ENCODE measurements around the gene PWP1. TPM values are rescaled to one million over a fixed set of nuclear protein-coding genes. Genes with fewer than 3 reads are reported as not detected.

The PWP1 gene
- total RNA-seq, 4 donors from 2014 or later, result 47.2 to 84.9 (median 49.9) TPM

DNA sequence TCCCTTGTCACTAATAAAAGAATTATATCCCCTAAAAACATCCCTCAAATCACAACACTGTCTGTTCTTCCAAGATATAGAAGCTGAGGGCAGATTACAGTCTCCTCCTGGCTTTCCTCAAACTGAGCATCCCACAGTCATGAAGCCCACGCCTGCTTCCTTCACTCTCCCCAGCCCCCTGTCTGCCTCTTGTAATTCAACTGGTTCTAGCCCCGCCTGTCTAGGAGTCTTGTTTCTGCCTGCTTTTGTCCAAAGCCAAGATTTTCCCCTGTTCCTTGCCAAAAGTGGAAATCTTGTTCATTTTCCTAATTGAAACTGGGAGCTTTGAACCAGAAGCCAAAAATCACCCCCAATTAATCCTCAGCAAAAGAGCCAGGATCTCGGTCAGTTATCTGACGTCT is 35.9 kb upstream of the PWP1 start:
- 19 to 27% methylated on average over 4 of the region's 4 CpGs for WGBS, 2 donors
- no peak overlapping the region for H3K4me3 ChIP-seq (ENCODE audit: low read depth, poor library complexity, severe bottlenecking)
- no peak for DNase-seq (ENCODE audit: low spot score in 2 of 2)
- intact Hi-C loops (cut with DNase I; ENCODE audit: low total_unique reads), result no loop called here
- no peak for TF ChIP-seq POLR2A (IDR thresholded peaks at IDR 0.05)
- TF ChIP-seq, protein P1, sequence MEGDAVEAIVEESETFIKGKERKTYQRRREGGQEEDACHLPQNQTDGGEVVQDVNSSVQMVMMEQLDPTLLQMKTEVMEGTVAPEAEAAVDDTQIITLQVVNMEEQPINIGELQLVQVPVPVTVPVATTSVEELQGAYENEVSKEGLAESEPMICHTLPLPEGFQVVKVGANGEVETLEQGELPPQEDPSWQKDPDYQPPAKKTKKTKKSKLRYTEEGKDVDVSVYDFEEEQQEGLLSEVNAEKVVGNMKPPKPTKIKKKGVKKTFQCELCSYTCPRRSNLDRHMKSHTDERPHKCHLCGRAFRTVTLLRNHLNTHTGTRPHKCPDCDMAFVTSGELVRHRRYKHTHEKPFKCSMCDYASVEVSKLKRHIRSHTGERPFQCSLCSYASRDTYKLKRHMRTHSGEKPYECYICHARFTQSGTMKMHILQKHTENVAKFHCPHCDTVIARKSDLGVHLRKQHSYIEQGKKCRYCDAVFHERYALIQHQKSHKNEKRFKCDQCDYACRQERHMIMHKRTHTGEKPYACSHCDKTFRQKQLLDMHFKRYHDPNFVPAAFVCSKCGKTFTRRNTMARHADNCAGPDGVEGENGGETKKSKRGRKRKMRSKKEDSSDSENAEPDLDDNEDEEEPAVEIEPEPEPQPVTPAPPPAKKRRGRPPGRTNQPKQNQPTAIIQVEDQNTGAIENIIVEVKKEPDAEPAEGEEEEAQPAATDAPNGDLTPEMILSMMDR (IDR thresholded peaks at IDR 0.05), result no peak

DNA sequence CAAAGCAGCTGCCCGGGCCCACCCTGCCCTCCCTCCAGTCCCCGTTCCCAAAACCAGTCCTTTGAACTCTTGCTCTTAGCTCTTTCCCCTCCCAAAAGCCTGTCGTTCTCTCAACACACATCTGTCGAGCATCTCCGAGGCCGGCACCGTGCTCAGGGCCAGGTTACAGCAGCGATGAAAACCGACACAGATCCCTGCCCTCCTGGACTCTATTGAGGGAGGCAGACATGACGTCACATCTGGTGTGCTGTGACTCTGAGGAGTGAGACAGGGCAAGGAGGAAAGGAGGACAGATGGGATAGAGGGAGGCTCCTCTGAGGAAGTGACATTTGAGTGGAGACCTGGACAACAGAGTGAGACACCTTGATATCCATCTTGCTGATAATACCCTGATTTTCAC is 34.6 kb upstream of the PWP1 start:
- no peak for DNase-seq (ENCODE audit: low spot score in 2 of 2)
- TF ChIP-seq, protein P1 (IDR thresholded peaks at IDR 0.05), result no peak
- TF ChIP-seq POLR2A (IDR thresholded peaks at IDR 0.05), result no peak
- H3K4me3 ChIP-seq (ENCODE audit: low read depth, poor library complexity, severe bottlenecking), result no peak overlapping the region
- intact Hi-C loops (cut with DNase I; ENCODE audit: low total_unique reads), result no loop called here
- WGBS, 2 donors, result 72 to 74% methylated on average over 10 of the region's 10 CpGs

DNA sequence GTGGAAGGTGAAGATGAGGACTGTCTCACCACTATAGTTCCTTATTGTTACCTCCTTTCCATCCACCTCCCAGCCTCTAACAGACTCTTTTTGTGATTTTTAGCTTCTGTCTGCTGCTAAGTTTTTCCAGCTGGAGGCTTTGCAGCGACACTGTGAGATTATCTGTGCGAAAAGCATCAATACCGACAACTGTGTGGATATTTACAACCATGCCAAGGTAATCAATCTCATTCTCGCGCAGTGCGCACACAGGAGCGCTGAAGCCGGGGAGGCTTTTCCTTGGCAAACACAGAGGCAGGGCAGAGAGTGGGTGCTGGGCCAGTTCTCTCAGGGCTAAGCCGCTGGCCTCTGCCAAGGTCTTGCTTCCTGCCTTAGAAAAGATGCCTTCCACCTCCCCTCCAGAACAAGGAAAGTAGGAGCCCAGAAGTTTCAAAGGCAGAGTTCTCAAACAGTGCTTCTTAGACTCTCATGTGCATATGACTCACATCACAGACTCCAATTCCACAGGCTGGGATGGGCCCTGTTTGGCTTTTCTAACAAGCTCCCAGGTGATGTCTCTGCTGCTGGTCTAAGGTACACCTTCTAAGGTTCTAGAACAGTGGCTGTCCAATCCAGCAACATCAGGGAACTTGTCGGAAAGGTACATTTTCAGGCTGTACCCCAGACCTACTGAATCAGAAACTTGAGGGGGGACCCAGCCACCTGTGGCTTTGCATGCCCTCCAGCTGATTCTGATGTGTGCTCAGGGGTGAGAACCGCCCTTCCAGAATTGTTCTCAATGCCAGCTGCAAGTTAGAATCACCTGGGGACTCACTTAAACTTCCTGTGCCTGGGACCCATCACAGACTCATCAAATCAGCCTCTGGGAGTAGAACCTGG is 33.8 kb upstream of the PWP1 start:
- TF ChIP-seq, protein P1 (IDR thresholded peaks at IDR 0.05), result no peak
- TF ChIP-seq POLR2A (IDR thresholded peaks at IDR 0.05), result no peak
- 84 to 87% methylated on average over 11 of the region's 11 CpGs for WGBS, 2 donors
- no peak for DNase-seq (ENCODE audit: low spot score in 2 of 2)
- H3K4me3 ChIP-seq (ENCODE audit: low read depth, poor library complexity, severe bottlenecking), result no peak overlapping the region
- intact Hi-C loops (cut with DNase I; ENCODE audit: low total_unique reads), result no loop called here

DNA sequence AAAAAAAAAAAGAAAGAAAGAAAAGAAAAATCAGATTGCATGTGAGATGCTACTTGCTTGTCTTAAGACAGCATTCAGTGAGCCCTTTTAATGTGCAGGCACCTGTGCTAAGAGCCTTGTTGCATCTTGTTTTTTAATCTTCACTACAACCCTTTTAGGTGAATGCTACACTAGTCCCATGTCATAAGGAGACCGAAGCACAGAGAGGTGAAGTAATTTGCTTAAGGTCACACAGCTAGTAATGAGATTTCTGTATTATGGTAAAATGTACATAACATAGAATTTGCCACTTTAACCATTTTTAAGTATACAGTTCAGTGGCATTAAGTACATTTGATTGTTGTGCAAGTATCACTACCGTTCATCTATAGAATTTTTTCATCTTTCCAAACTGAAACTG is 32.1 kb upstream of the PWP1 start:
- DNase-seq (ENCODE audit: low spot score in 2 of 2), result no peak
- no peak overlapping the region for H3K4me3 ChIP-seq (ENCODE audit: low read depth, poor library complexity, severe bottlenecking)
- TF ChIP-seq POLR2A (IDR thresholded peaks at IDR 0.05), result no peak
- TF ChIP-seq, protein P1 (IDR thresholded peaks at IDR 0.05), result no peak
- intact Hi-C loops (cut with DNase I; ENCODE audit: low total_unique reads), result no loop called here
- 86 to 92% methylated on average over 2 of the region's 2 CpGs for WGBS, 2 donors

DNA sequence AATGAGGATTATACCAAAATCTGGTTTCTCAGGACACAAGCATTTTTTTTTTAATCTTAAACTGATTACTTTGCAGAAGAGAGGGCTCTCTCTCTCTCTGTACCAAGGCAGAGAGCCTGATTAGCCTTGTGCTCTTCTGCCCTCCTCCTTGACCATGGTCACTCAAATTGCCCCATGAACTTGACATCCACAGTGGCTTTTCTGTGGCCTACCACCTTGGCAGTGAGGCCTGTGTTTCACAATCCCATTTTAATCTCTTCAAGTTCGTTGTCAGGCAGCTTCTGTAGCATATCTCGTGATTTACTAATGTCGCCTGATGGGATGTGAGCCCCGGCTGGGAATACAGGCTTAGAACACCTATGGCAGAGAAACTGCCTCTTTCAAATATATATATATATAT is 30.7 kb upstream of the PWP1 start:
- intact Hi-C loops (cut with DNase I; ENCODE audit: low total_unique reads), result no loop called here
- 81 to 86% methylated on average over 4 of the region's 4 CpGs for WGBS, 2 donors
- DNase-seq (ENCODE audit: low spot score in 2 of 2), result no peak
- TF ChIP-seq POLR2A (IDR thresholded peaks at IDR 0.05), result no peak
- TF ChIP-seq, protein P1 (IDR thresholded peaks at IDR 0.05), result no peak
- H3K4me3 ChIP-seq (ENCODE audit: low read depth, poor library complexity, severe bottlenecking), result no peak overlapping the region
